Measurements from ENCODE around the gene NTSR1.

DNA sequence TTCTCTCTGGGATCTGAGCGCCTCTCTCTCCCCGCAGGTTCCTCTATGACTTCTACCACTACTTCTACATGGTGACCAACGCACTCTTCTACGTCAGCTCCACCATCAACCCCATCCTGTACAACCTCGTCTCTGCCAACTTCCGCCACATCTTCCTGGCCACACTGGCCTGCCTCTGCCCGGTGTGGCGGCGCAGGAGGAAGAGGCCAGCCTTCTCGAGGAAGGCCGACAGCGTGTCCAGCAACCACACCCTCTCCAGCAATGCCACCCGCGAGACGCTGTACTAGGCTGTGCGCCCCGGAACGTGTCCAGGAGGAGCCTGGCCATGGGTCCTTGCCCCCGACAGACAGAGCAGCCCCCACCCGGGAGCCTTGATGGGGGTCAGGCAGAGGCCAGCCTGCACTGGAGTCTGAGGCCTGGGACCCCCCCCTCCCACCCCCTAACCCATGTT, 51.4 kb downstream of the NTSR1 start:
- TF ChIP-seq, protein P1, sequence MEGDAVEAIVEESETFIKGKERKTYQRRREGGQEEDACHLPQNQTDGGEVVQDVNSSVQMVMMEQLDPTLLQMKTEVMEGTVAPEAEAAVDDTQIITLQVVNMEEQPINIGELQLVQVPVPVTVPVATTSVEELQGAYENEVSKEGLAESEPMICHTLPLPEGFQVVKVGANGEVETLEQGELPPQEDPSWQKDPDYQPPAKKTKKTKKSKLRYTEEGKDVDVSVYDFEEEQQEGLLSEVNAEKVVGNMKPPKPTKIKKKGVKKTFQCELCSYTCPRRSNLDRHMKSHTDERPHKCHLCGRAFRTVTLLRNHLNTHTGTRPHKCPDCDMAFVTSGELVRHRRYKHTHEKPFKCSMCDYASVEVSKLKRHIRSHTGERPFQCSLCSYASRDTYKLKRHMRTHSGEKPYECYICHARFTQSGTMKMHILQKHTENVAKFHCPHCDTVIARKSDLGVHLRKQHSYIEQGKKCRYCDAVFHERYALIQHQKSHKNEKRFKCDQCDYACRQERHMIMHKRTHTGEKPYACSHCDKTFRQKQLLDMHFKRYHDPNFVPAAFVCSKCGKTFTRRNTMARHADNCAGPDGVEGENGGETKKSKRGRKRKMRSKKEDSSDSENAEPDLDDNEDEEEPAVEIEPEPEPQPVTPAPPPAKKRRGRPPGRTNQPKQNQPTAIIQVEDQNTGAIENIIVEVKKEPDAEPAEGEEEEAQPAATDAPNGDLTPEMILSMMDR (IDR thresholded peaks at IDR 0.05; ENCODE audit: poor library complexity, severe bottlenecking): no peak
- TF ChIP-seq MXI1 (conservative IDR thresholded peaks at IDR 0.05; ENCODE audit: poor library complexity, severe bottlenecking): no peak

Data from neural cell (in vitro differentiated cells).